Measurements from ENCODE around the gene RNASE2. TPM values are rescaled to one million over a fixed set of nuclear protein-coding genes. Genes with fewer than 3 reads are reported as not detected.
"Not testable (repeated sequence)": the region's sequence is repeated elsewhere in the genome, so short reads cannot be mapped to it uniquely, and the experiment has no call there.

Gene RNASE2
- total and polyA plus RNA-seq, 2 experiments from 2014 or later = not detected

GRCh38 chr14:20978687-20979086 lies 23.4 kb downstream of the RNASE2 start:
- no peak overlapping the region for H3K27ac ChIP-seq
- no peaks in the 10 kb centered on the region for H4K20me1 ChIP-seq (ENCODE audit: insufficient read depth)
- H3K4me3 ChIP-seq = no peak overlapping the region
- H3K4me2 ChIP-seq (ENCODE audit: unreplicated experiment) = no peak overlapping the region
- H3K9me3 ChIP-seq (ENCODE audit: low read depth) = no peaks in the 10 kb centered on the region
- no peaks in the 10 kb centered on the region for H3K79me2 ChIP-seq (ENCODE audit: insufficient read depth)
- no peak overlapping the region for H2AFZ ChIP-seq
- no peak for DNase-seq
- no peaks in the 10 kb centered on the region for H3K9me2 ChIP-seq (ENCODE audit: insufficient read depth)
- peaks cover 5% of the 10 kb centered on the region for H3K4me1 ChIP-seq (ENCODE audit: insufficient read depth)
- H3K27me3 ChIP-seq (replicated peaks; ENCODE audit: insufficient read depth) = no peaks in the 10 kb centered on the region
- in situ Hi-C loops (cut with MboI) = loop anchor here (10.0 kb wide), 1 partner anchor 284 kb away; no protein-coding TSS in a partner anchor
- no peaks in the 10 kb centered on the region for H3K36me3 ChIP-seq (ENCODE audit: low read depth)
- no peak for TF ChIP-seq EZH2 (IDR thresholded peaks at IDR 0.05; ENCODE audit: insufficient read depth, poor library complexity, severe bottlenecking)
- no peak for TF ChIP-seq EZH2phosphoT487 (IDR thresholded peaks at IDR 0.05; ENCODE audit: insufficient read depth, low read depth)
- H3K9ac ChIP-seq = no peak overlapping the region
- H3F3A ChIP-seq (ENCODE audit: insufficient read depth) = no peaks in the 10 kb centered on the region
- 75 to 77% methylated on average over 1 of the region's 1 CpG for WGBS, 2 experiments (ENCODE audit: low coverage in 1 of 2, low lambda C conversion rate in 2 of 2, missing lambda C conversion rate in 2 of 2)

GRCh38 chr14:20980906-20981305 lies 25.6 kb downstream of the RNASE2 start:
- no peaks in the 10 kb centered on the region for H3K79me2 ChIP-seq (ENCODE audit: insufficient read depth)
- no peaks in the 10 kb centered on the region for H3K27me3 ChIP-seq (replicated peaks; ENCODE audit: insufficient read depth)
- H3K4me3 ChIP-seq = no peak overlapping the region
- no peak overlapping the region for H2AFZ ChIP-seq
- 65 to 80% methylated on average over 1 of the region's 1 CpG for WGBS, 2 experiments (ENCODE audit: low coverage in 1 of 2, low lambda C conversion rate in 2 of 2, missing lambda C conversion rate in 2 of 2)
- no peak for DNase-seq
- no peak for TF ChIP-seq EZH2 (IDR thresholded peaks at IDR 0.05; ENCODE audit: insufficient read depth, poor library complexity, severe bottlenecking)
- H3K9me2 ChIP-seq (ENCODE audit: insufficient read depth) = no peaks in the 10 kb centered on the region
- H3K9me3 ChIP-seq (ENCODE audit: low read depth) = no peaks in the 10 kb centered on the region
- H3K9ac ChIP-seq = no peak overlapping the region
- no peak overlapping the region for H3K4me2 ChIP-seq (ENCODE audit: unreplicated experiment)
- no peaks in the 10 kb centered on the region for H4K20me1 ChIP-seq (ENCODE audit: insufficient read depth)
- in situ Hi-C loops (cut with MboI) = no loop called here
- H3K4me1 ChIP-seq (ENCODE audit: insufficient read depth) = no peaks in the 10 kb centered on the region
- H3K36me3 ChIP-seq (ENCODE audit: low read depth) = no peaks in the 10 kb centered on the region
- H3F3A ChIP-seq (ENCODE audit: insufficient read depth) = peaks cover 1% of the 10 kb centered on the region
- H3K27ac ChIP-seq = no peak overlapping the region

- 76 to 81% methylated on average over 2 of the region's 2 CpGs for WGBS, 2 experiments (ENCODE audit: low coverage in 1 of 2, low lambda C conversion rate in 2 of 2, missing lambda C conversion rate in 2 of 2)
- in situ Hi-C loops (cut with MboI) = no loop called here
Observed at GRCh38 chr14:20982646-20983369, 27.5 kb downstream of the RNASE2 start.

GRCh38 chr14:20985650-20986049 lies 30.4 kb downstream of the RNASE2 start:
- H3K27ac ChIP-seq; H3K9me3 ChIP-seq (ENCODE audit: low read depth); in situ Hi-C loops (cut with MboI); H3K4me3 ChIP-seq; H3K4me2 ChIP-seq (ENCODE audit: unreplicated experiment); H3K36me3 ChIP-seq (ENCODE audit: low read depth); H2AFZ ChIP-seq; H3K79me2 ChIP-seq (ENCODE audit: insufficient read depth); H4K20me1 ChIP-seq (ENCODE audit: insufficient read depth); DNase-seq; H3K9me2 ChIP-seq (ENCODE audit: insufficient read depth); H3K27me3 ChIP-seq (replicated peaks; ENCODE audit: insufficient read depth); H3K9ac ChIP-seq: not testable (repeated sequence)
- H3K4me1 ChIP-seq (ENCODE audit: insufficient read depth) = peaks cover 22% of the 10 kb centered on the region
- 91 to 95% methylated on average over 4 of the region's 4 CpGs for WGBS, 2 experiments (ENCODE audit: low coverage in 1 of 2, low lambda C conversion rate in 2 of 2, missing lambda C conversion rate in 2 of 2)
- H3F3A ChIP-seq (ENCODE audit: insufficient read depth) = peaks cover 26% of the 10 kb centered on the region

More at GRCh38 chr14:20982646-20983369, 27.5 kb downstream of the RNASE2 start:
- Histone ChIP-seq H3K27ac (no peak overlapping the region), H3K79me2 (ENCODE audit: insufficient read depth) (no peaks in the 10 kb centered on the region), H3K4me1 (ENCODE audit: insufficient read depth) (peaks cover 16% of the 10 kb centered on the region), H3K9ac (no peak overlapping the region), H3K4me3 (no peak overlapping the region), H3K36me3 (ENCODE audit: low read depth) (no peaks in the 10 kb centered on the region), H4K20me1 (ENCODE audit: insufficient read depth) (no peaks in the 10 kb centered on the region), H3K9me2 (ENCODE audit: insufficient read depth) (no peaks in the 10 kb centered on the region), H3K4me2 (ENCODE audit: unreplicated experiment) (no peak overlapping the region), H2AFZ (no peak overlapping the region), H3F3A (ENCODE audit: insufficient read depth) (peaks cover 19% of the 10 kb centered on the region), H3K9me3 (ENCODE audit: low read depth) (no peaks in the 10 kb centered on the region), H3K27me3 (replicated peaks; ENCODE audit: insufficient read depth) (no peaks in the 10 kb centered on the region)
- TF ChIP-seq EZH2 (IDR thresholded peaks at IDR 0.05; ENCODE audit: insufficient read depth, poor library complexity, severe bottlenecking) (no peak), EZH2phosphoT487 (IDR thresholded peaks at IDR 0.05; ENCODE audit: insufficient read depth, low read depth) (no peak)
- no peak for DNase-seq
